Right atrium auricular region (tissue), 2 donors: Measurements from ENCODE around the gene KIFC1. TPM values are rescaled to one million over a fixed set of nuclear protein-coding genes. Genes with fewer than 3 reads are reported as not detected.

ENCODE experiments used
- DNase-seq: peaks from one replicate; pipeline ENCODE4 v3.0.0-alpha.2; 2019; ENCODE audit warnings: low spot score
- H3K27ac ChIP-seq, 2 donors: fragments of 200-600 bp; sonication (generic); 1 replicate in 1 of 2; 2 replicates in 1 of 2; pipeline ENCODE4 v1.5.1; 2016 to 2019
- H3K27me3 ChIP-seq, 2 donors: fragments of 200-600 bp; sonication (generic); one replicate each; pipeline versions ENCODE4 v1.5.1 to v1.6.0; 2017 to 2019
- H3K36me3 ChIP-seq: fragments of 200-600 bp; sonication (generic); one replicate; pipeline ENCODE4 v1.5.1; 2016
- H3K4me1 ChIP-seq, 2 donors: fragments of 200-600 bp; sonication (generic); one replicate each; pipeline versions ENCODE4 v1.5.1 to v1.6.0; 2017 to 2019
- H3K4me3 ChIP-seq, 2 donors: fragments of 200-600 bp; sonication (generic); 1 replicate in 1 of 2; 2 replicates in 1 of 2; pipeline ENCODE4 v1.5.1; 2017 to 2019; ENCODE audit warnings: mild to moderate bottlenecking in 1 of 2, moderate library complexity in 1 of 2
- H3K9me3 ChIP-seq, 2 donors: fragments of 200-600 bp; sonication (generic); one replicate each; pipeline ENCODE4 v1.5.1; 2019
- microRNA-seq, 2 donors: library from miRNA; unstranded; fragments of <30 nt; microRNA quantifications; one replicate each; pipeline ENCODE4, GENCODE V29; 2016 to 2017; ENCODE audit warnings: borderline number of aligned reads in 2 of 2, borderline replicate concordance in 1 of 2
- total RNA-seq, 2 donors: library from RNA; depleted of rRNA; stranded (reverse); fragments of >200 nt; gene quantifications; one replicate each; pipeline ENCODE4 v1.1.0, GENCODE V29; 2016
- TF ChIP-seq, protein P1 (sequence below), 2 donors: fragments of 200-600 bp; sonication (generic); IDR thresholded peaks; one replicate each; pipeline ENCODE4 v1.5.1; 2019; ENCODE audit warnings: antibody characterized with exemption in 2 of 2

Gene KIFC1
- total RNA-seq, 2 donors from 2014 or later: 0.59 to 1.6 TPM

DNA sequence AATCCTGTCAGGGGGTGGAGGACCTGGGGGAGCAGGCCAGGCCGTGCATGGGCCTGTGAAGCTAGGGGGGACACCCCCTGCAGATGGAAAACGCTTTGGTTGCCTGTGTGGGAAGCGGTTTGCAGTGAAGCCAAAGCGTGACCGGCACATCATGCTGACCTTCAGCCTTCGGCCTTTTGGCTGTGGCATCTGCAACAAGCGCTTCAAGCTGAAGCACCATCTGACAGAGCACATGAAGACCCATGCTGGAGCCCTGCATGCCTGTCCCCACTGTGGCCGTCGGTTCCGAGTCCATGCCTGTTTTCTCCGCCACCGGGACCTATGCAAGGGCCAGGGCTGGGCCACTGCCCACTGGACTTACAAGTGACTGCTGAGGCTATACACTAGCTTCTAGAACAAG is 64.5 kb downstream of the KIFC1 start:
- no peak for DNase-seq
- Histone ChIP-seq H3K36me3 (peaks cover 13% of the 10 kb centered on the region), H3K27me3 (no peaks in the 10 kb centered on the region), H3K4me3 (no peak overlapping the region), H3K9me3 (no peaks in the 10 kb centered on the region), H3K4me1 (peaks cover 0 to 28% of the 10 kb centered on the region in 2 donors), H3K27ac (no peak overlapping the region)
- TF ChIP-seq, protein P1, sequence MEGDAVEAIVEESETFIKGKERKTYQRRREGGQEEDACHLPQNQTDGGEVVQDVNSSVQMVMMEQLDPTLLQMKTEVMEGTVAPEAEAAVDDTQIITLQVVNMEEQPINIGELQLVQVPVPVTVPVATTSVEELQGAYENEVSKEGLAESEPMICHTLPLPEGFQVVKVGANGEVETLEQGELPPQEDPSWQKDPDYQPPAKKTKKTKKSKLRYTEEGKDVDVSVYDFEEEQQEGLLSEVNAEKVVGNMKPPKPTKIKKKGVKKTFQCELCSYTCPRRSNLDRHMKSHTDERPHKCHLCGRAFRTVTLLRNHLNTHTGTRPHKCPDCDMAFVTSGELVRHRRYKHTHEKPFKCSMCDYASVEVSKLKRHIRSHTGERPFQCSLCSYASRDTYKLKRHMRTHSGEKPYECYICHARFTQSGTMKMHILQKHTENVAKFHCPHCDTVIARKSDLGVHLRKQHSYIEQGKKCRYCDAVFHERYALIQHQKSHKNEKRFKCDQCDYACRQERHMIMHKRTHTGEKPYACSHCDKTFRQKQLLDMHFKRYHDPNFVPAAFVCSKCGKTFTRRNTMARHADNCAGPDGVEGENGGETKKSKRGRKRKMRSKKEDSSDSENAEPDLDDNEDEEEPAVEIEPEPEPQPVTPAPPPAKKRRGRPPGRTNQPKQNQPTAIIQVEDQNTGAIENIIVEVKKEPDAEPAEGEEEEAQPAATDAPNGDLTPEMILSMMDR (IDR thresholded peaks at IDR 0.05): no peak

DNA sequence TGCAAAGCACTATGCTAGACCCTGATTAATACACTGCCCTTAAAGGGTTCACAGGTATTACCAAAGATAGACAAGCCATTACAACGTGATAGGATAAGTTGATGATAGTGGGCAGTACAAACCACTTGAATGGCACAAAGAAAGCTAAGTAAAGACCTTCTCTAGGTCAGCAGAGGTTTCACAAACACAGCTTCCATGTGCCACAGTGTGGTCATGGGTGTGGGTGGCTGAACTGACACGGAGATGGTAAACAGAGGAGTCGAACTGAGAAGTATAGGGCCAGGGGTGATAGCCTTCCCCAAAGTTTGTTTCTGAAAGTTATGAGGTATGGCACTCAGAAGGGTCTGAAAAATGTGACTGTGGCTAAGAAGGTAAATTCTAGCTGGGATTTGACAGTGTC is 67.1 kb downstream of the KIFC1 start:
- no peak for DNase-seq
- no peaks in the 10 kb centered on the region for H3K27me3 ChIP-seq
- H3K4me3 ChIP-seq: no peak overlapping the region
- H3K27ac ChIP-seq: no peak overlapping the region
- H3K36me3 ChIP-seq: peaks cover 13% of the 10 kb centered on the region
- no peaks in the 10 kb centered on the region for H3K9me3 ChIP-seq
- TF ChIP-seq, protein P1 (IDR thresholded peaks at IDR 0.05): no peak
- H3K4me1 ChIP-seq: peaks cover 0 to 14% of the 10 kb centered on the region in 2 donors

DNA sequence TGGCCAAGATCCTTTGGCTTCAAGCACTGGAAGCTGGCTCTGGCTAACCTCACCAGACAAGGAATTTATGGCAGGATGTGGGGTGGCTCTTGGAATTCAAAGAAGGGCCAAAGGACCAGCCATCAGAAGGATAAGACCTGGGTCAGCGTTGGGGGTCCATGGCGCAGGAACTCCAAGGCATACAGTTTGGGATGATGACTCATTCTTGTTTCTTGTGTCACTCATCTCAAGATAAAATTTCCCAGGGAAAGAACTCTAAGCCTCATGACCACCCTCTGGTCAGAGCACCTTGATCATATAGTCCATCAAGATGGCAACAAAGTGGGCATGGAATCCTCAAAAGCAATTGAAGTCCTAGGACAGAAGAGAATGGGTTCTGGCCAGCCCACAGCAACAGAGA is 67.6 kb downstream of the KIFC1 start:
- peaks cover 13% of the 10 kb centered on the region for H3K36me3 ChIP-seq
- DNase-seq: no peak
- no peak overlapping the region for H3K4me3 ChIP-seq
- no peaks in the 10 kb centered on the region for H3K9me3 ChIP-seq
- H3K27ac ChIP-seq: no peak overlapping the region
- TF ChIP-seq, protein P1 (IDR thresholded peaks at IDR 0.05): no peak
- no peaks in the 10 kb centered on the region for H3K27me3 ChIP-seq
- peaks cover 0 to 11% of the 10 kb centered on the region in 2 donors for H3K4me1 ChIP-seq

Small RNAs within 50 kb of the gene (microRNA-seq; reads per million reads assigned to microRNA genes)
- gene MIR5004: 0 reads per million in 2 donors

Other genes starting within 250 kb of the KIFC1 start
- 1 to 10 TPM in 1 of 2 donors, under 1 TPM in 1; 0.63 to 1.5 TPM for gene COL11A2, start 199.4 kb upstream of the KIFC1 start, total RNA-seq
- 10 to 100 TPM; 17.1 to 17.4 TPM for gene RXRB, start 191.2 kb upstream of the KIFC1 start, total RNA-seq
- 10 to 100 TPM; 67.0 to 70.0 TPM for gene SLC39A7, start 191.0 kb upstream of the KIFC1 start, total RNA-seq
- 10 to 100 TPM; 10.3 to 31.4 TPM for gene HSD17B8, start 187.2 kb upstream of the KIFC1 start, total RNA-seq
- 10 to 100 TPM in 1 of 2 donors, 1 to 10 TPM in 1; 7.5 to 13.9 TPM for gene RING1, start 183.3 kb upstream of the KIFC1 start, total RNA-seq
- 10 to 100 TPM; 19.0 to 31.7 TPM for gene VPS52, start 119.9 kb upstream of the KIFC1 start, total RNA-seq
- gene RPS18, start 119.7 kb upstream of the KIFC1 start, total RNA-seq: 1,000 to 10,000 TPM; 1,188 to 1,719 TPM
- 10 to 100 TPM in 1 of 2 donors, 1 to 10 TPM in 1; 9.4 to 12.1 TPM for gene B3GALT4, start 114.7 kb upstream of the KIFC1 start, total RNA-seq
- gene WDR46, start 102.6 kb upstream of the KIFC1 start, total RNA-seq: 10 to 100 TPM; 22.5 to 30.9 TPM
- gene PFDN6, start 102.2 kb upstream of the KIFC1 start, total RNA-seq: 10 to 100 TPM; 23.4 to 29.5 TPM
- gene RGL2, start 92.9 kb upstream of the KIFC1 start, total RNA-seq: 10 to 100 TPM; 23.0 to 36.9 TPM
- gene TAPBP, start 77.7 kb upstream of the KIFC1 start, total RNA-seq: 100 to 1,000 TPM in 1 of 2 donors, 10 to 100 TPM in 1; 80.0 to 103 TPM
- gene ZBTB22, start 74.1 kb upstream of the KIFC1 start, total RNA-seq: 10 to 100 TPM; 11.9 to 18.9 TPM
- gene DAXX, start 68.9 kb upstream of the KIFC1 start, total RNA-seq: 10 to 100 TPM; 22.6 to 31.8 TPM
- gene PHF1, start 19.2 kb downstream of the KIFC1 start, total RNA-seq: 10 to 100 TPM; 51.8 to 69.8 TPM
- gene CUTA, start 26.3 kb downstream of the KIFC1 start, total RNA-seq: 100 to 1,000 TPM; 118 to 119 TPM
- 10 to 100 TPM in 1 of 2 donors, 1 to 10 TPM in 1; 3.6 to 10.1 TPM for gene SYNGAP1, start 28.2 kb downstream of the KIFC1 start, total RNA-seq
- 1 to 10 TPM; 1.3 to 4.1 TPM for gene ZBTB9, start 62.8 kb downstream of the KIFC1 start, total RNA-seq
- 1 to 10 TPM; 6.5 to 8.6 TPM for gene BAK1, start 188.5 kb downstream of the KIFC1 start, total RNA-seq
- gene ITPR3, start 229.5 kb downstream of the KIFC1 start, total RNA-seq: 10 to 100 TPM in 1 of 2 donors, 1 to 10 TPM in 1; 6.2 to 17.7 TPM